Measurements from ENCODE around the gene CD300LF.
A peak's percentile ranks its signal among the peaks of the same experiment; 100 is the strongest.

Gene CD300LF

DNA sequence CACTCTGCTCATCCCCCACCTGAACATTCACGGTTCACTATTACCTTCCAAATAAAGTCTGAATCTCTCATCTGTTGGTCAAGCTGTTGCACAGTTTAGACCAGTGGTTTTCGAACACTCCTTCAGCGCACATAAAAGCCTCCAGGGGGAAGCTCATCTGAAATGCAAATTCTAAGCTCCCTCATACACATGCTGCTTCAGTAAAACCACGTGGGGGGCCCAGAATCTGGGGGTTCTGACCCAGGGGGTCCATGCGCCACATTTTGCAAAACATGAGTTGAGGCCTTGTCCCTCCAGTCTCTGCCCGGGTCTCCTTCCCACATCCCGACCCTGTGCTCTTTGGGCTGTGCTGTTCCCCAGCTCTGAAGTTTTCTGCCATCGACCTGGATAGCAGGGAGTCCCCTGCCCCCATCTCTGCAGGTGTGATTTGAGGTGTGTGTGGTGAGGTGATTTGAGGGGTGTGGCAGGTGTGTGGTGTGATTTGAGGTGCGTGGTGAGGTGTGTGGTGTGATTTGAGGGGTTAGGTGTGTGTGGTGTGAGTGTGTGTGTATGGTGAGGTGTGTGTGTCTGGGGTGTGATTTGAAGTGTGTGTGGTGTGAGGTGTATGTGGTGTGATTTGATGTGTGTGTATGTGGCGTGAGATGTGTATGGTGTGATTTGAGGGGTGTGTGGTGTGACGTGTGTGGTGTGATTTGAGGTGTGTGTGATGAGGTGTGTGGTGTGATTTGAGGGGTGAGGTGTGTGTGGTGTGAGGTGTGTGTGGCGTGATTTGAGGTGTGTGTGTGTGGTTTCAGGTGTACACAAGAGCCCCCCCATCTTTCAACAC, 19.5 kb upstream of the CD300LF start:
- Histone ChIP-seq H3K36me3 (ENCODE audit: insufficient read depth, low read length) (no peaks in the 10 kb centered on the region), H3K27me3 (ENCODE audit: insufficient read depth, low read length, poor library complexity) (no peaks in the 10 kb centered on the region), H2AFZ (ENCODE audit: low read depth, low read length) (no peak overlapping the region), H3K27ac (ENCODE audit: low read length) (no peak overlapping the region), H3K4me1 (ENCODE audit: insufficient read depth, low read length) (peaks cover 10% of the 10 kb centered on the region), H3K4me3 (ENCODE audit: low read depth in 1 of 2, low read length in 2 of 2) (no peak overlapping the region), H3K9me3 (ENCODE audit: insufficient read depth, low read length, severe bottlenecking) (no peaks in the 10 kb centered on the region), H4K20me1 (ENCODE audit: insufficient read depth, low read length) (no peaks in the 10 kb centered on the region), H3K79me2 (ENCODE audit: insufficient read depth, low read length) (no peaks in the 10 kb centered on the region), H3K9ac (ENCODE audit: low read depth, low read length) (no peak overlapping the region), H3K4me2 (ENCODE audit: insufficient read depth, low read length) (no peak overlapping the region)
- TF ChIP-seq EZH2 (IDR thresholded peaks at IDR 0.05; ENCODE audit: borderline replicate concordance, low read depth, low read length, severe bottlenecking) = no peak
- TF ChIP-seq, protein P1, sequence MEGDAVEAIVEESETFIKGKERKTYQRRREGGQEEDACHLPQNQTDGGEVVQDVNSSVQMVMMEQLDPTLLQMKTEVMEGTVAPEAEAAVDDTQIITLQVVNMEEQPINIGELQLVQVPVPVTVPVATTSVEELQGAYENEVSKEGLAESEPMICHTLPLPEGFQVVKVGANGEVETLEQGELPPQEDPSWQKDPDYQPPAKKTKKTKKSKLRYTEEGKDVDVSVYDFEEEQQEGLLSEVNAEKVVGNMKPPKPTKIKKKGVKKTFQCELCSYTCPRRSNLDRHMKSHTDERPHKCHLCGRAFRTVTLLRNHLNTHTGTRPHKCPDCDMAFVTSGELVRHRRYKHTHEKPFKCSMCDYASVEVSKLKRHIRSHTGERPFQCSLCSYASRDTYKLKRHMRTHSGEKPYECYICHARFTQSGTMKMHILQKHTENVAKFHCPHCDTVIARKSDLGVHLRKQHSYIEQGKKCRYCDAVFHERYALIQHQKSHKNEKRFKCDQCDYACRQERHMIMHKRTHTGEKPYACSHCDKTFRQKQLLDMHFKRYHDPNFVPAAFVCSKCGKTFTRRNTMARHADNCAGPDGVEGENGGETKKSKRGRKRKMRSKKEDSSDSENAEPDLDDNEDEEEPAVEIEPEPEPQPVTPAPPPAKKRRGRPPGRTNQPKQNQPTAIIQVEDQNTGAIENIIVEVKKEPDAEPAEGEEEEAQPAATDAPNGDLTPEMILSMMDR (IDR thresholded peaks at IDR 0.05; ENCODE audit: borderline replicate concordance, extremely low read depth, low read length, poor library complexity, severe bottlenecking) = no peak
- DNase-seq (no peak), ATAC-seq (ENCODE audit: insufficient read depth, low read depth) (no peak)

DNA sequence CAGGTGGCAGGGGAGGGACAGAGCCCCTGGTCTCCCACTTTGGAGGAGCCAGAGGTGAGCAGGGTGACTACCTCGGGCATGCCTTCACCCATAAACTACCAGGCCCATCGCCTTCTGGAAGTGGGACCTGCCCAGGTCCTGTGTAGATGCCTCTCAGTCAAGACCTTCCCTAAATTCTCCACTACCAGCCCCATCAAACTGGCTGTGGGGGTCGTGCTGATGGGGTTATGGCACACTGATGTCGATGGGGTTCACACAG, 18.6 kb upstream of the CD300LF start:
- Histone ChIP-seq H3K4me2 (ENCODE audit: insufficient read depth, low read length) (no peak overlapping the region), H3K36me3 (ENCODE audit: insufficient read depth, low read length) (no peaks in the 10 kb centered on the region), H3K79me2 (ENCODE audit: insufficient read depth, low read length) (no peaks in the 10 kb centered on the region), H3K9me3 (ENCODE audit: insufficient read depth, low read length, severe bottlenecking) (no peaks in the 10 kb centered on the region), H3K27ac (ENCODE audit: low read length) (no peak overlapping the region), H3K4me3 (ENCODE audit: low read depth in 1 of 2, low read length in 2 of 2) (no peak overlapping the region), H3K9ac (ENCODE audit: low read depth, low read length) (no peak overlapping the region), H4K20me1 (ENCODE audit: insufficient read depth, low read length) (no peaks in the 10 kb centered on the region), H3K4me1 (ENCODE audit: insufficient read depth, low read length) (no peaks in the 10 kb centered on the region; the same call in 1 of the 2 replicates), H2AFZ (ENCODE audit: low read depth, low read length) (no peak overlapping the region), H3K27me3 (ENCODE audit: insufficient read depth, low read length, poor library complexity) (no peaks in the 10 kb centered on the region)
- no peak for DNase-seq
- ATAC-seq (ENCODE audit: insufficient read depth, low read depth) = no peak
- no peak for TF ChIP-seq EZH2 (IDR thresholded peaks at IDR 0.05; ENCODE audit: borderline replicate concordance, low read depth, low read length, severe bottlenecking)
- TF ChIP-seq, protein P1 (IDR thresholded peaks at IDR 0.05; ENCODE audit: borderline replicate concordance, extremely low read depth, low read length, poor library complexity, severe bottlenecking) = no peak

DNA sequence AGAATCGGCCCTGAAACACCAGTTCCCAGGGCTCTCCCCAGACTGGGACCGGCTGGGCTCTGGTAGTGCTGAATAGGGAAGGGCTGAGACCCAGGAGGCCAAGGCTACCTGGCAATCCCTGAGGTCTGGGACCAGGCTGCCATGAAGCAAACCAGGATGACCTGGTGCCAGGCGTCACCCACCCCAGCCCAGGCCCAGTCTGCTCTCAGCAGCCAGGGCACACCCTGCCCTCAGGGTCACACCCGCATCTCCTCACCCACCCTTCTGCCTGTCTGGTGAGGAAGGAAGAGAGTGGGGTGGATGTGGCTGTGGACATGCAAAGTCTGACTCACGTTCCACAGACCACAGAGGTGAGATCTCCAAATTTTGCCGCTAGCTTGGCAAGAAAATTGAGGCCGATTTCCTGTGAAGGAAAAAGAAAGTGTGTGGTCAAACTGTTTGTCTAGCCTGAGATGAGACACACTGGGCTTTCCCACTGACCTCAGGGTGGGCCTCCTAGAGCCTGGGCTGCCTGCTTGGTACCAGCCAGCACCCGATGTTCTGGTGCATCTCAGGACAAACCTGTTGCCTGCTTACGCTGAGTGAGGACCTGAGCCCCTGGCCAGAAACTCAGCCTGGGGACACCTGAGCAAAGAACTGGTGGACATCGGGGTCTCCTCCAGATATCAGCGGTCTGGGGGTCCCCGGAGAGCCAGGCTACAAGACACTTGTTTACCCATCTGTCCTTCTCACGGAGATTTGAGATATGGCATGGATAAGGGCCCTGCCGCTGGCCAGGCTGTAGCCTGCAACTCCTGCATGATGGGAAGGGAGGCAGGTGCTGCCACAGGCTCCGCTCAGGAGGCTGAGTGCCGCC, 18.0 kb upstream of the CD300LF start:
- Histone ChIP-seq H3K79me2 (ENCODE audit: insufficient read depth, low read length) (no peaks in the 10 kb centered on the region), H3K27ac (ENCODE audit: low read length) (no peak overlapping the region), H2AFZ (ENCODE audit: low read depth, low read length) (no peak overlapping the region), H4K20me1 (ENCODE audit: insufficient read depth, low read length) (no peaks in the 10 kb centered on the region), H3K4me1 (ENCODE audit: insufficient read depth, low read length) (no peaks in the 10 kb centered on the region), H3K36me3 (ENCODE audit: insufficient read depth, low read length) (no peaks in the 10 kb centered on the region), H3K9me3 (ENCODE audit: insufficient read depth, low read length, severe bottlenecking) (no peaks in the 10 kb centered on the region), H3K4me3 (ENCODE audit: low read depth in 1 of 2, low read length in 2 of 2) (no peak overlapping the region), H3K27me3 (ENCODE audit: insufficient read depth, low read length, poor library complexity) (no peaks in the 10 kb centered on the region), H3K9ac (ENCODE audit: low read depth, low read length) (no peak overlapping the region), H3K4me2 (ENCODE audit: insufficient read depth, low read length) (no peak overlapping the region)
- no peak for DNase-seq
- peak; percentile 54 for ATAC-seq (ENCODE audit: insufficient read depth, low read depth)
- TF ChIP-seq EZH2 (IDR thresholded peaks at IDR 0.05; ENCODE audit: borderline replicate concordance, low read depth, low read length, severe bottlenecking) = no peak
- TF ChIP-seq, protein P1 (IDR thresholded peaks at IDR 0.05; ENCODE audit: borderline replicate concordance, extremely low read depth, low read length, poor library complexity, severe bottlenecking) = no peak
